Stimulated activated CD4-positive, alpha-beta T cell treated with anti-CD3 and anti-CD28 coated beads, Interleukin-4, amount 100 ng/mL, for 4 hours (primary cell): Measurements from ENCODE around the gene HNRNPD.
"Not testable (repeated sequence)": the region's sequence is repeated elsewhere in the genome, so short reads cannot be mapped to it uniquely, and the experiment has no call there.

Experiments used
- DNase-seq, 2 experiments: peaks; one replicate each; pipeline ENCODE4 v3.0.0-alpha.2; 2020

The HNRNPD gene, protein sequence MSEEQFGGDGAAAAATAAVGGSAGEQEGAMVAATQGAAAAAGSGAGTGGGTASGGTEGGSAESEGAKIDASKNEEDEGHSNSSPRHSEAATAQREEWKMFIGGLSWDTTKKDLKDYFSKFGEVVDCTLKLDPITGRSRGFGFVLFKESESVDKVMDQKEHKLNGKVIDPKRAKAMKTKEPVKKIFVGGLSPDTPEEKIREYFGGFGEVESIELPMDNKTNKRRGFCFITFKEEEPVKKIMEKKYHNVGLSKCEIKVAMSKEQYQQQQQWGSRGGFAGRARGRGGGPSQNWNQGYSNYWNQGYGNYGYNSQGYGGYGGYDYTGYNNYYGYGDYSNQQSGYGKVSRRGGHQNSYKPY

DNA sequence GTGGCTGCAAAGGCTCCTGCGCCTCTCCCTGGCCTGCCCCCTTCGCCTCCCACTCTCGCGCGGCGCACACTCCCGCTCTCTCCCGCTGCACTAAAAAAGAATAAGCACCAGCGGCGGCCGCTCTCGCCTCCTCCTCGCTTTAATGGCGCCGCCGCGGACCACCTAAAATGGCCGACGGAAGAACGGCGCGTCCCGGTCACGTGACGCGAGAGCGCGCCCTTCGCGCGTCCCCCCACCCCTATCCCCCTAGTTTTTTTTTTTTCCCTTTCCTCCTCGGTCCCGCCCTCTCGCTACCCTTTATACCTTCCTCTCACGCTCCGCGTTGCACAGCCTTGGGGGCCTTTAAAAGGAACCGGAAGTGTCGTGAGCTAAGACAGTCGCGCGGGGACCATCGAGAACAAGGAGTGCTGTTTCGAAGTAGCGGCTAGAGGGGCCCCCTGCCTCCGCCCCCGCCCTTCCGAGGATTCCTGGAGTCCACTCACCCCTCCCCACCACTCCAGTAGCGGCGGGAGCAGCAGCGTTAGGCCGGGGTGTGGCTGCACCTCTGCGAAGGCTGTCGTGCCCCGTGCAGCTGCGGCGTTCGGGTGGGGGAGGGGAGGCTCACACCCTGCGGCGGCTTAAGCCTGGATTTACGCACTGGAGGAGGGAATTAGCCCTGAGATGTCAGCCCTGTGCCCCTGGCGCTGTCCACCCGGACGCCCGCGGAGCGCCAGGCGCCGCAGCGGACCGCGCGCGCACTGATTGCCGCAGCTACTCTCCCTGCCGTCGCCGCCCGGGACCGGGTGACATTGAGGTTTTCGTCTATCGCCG, at the start of gene HNRNPD:
HNRNPD (minus strand) TSS at position 176 of the 810 bp plus-strand sequence. CDS start 313 bp downstream, outside the sequence.
- DNase-seq, result peak; percentile 87 to 93

DNA sequence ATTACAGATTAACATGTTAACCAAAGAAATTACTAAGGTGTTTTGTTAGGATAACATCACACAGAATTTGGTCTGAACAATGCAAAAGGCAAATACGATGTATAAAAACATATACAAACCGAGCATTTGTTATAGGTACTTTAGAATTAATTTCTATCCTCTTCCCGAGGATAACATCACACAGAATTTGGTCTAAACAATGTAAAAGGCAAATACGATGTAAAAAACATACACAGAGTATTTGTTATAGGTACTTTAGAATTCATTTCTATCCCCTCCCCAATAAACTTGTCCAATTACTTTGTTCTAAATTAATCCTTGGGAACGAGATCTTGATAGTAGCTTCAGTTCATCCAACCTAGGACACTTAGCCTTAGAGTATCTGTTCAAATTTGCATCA, 48.8 kb upstream of the HNRNPD start:
- no peak for DNase-seq

DNA sequence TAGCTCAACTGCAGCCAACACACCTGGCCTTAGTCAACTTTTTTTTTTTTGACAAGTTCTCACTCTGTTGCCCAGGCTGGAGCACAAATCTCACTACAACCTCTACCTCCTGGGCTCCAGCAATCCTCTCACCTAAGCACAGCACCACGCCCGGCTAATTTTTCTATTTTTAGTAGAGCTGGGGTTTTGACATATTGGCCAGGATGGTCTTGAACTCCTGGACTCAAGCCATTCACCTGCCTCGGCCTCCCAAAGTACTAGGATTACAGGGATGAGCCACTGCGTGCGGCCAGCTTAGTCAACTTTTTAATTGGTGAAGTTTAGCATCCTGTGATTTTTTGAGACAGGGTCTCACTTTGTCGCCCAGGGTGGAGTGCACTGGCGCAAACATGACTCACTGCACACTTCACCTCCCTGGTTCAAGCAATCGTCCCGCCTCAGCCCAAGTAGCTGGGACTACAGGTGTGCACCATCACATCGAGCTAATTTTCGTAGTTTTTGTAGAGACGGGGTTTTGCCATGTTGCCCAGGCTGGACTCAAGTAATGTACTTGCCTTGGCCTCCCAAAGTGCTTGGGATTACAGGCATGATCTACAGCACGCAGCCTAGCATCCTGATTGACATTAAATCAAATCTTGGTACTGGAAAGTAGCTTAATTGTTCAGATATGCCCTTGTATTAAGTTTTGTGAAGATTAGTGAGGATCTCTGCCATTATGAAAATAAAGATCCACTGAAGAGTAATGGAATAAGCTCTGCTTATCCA, 48.2 kb upstream of the HNRNPD start:
- no peak for DNase-seq

DNA sequence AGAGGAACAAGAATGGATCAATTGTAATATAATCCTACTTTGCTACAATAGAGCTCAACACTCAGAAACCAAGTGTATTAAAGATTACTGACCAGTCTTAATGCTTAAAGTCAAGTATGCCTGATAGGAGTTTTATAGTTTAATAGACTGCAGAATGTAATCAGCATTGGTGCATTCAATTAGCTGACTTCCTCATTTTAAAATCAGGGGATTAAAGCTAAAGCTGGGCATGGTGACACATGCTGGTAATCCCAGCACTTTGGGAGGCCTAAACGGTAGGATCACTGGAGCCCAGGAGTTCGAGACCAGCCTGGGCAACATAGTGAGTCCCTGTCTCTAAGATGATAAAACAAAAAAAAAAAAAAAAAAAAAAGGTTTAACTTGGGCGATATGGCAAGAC, 45.7 kb upstream of the HNRNPD start:
- DNase-seq, result no peak

DNA sequence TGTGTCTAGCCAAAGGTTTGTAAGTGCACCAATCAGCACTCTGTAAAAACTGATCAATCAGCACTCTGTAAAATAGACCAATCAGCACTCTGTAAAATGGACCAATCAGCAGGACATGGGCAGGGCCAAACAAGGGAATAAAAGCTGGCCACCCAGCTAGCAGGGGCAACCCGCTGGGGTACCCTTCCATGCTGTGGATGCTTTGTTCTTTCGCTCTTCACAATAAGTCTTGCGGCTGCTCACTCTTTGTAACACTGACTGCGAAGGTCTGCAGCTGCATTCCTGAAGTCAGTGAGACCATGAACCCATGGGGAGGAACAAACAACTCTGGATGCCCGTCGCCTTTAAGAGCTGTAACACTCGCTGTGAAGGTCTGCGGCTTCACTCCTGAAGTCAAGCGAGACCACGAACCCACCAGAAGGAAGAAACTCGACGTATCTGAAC, 42.2 kb upstream of the HNRNPD start:
- DNase-seq, result no peak

DNA sequence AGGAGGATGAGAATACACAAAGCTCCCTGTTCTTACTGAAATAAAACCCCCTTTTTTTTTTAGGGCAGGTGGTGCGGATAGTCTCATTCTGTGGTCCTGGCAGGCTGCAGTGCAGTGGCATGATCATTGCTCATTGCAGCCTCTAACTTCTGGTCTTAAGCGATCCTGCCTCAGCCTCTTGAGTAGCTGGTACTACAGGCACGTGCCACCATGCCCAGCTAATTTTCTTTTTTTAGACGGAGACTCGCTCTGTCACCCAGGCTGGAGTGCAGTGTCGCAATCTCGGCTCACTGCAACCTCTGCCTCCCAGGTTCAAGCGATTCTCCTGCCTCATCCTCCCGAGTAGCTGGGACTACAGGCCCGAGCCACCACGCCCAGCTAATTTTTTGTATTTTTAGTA, 41.3 kb upstream of the HNRNPD start:
- DNase-seq, result not testable (repeated sequence)

DNA sequence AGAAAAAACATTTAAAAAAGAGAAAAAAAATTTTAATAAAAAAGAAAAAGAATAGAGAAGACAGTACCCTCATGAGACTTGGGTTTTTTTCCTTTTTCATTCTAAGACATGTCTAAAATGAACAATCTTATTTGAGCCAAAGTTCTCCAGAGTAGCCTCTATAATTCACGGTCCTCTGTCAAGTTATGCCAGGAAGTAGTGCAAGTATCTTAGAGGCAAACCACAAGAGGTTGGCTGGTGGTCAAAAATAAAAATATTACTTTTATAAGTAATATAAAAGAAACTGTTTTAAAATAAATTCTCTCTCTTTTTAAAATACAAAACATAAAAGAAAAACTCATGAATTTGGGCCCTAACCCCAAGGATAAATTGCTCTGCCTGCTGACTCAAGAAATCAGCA, 29.9 kb upstream of the HNRNPD start:
- DNase-seq, result no peak

DNA sequence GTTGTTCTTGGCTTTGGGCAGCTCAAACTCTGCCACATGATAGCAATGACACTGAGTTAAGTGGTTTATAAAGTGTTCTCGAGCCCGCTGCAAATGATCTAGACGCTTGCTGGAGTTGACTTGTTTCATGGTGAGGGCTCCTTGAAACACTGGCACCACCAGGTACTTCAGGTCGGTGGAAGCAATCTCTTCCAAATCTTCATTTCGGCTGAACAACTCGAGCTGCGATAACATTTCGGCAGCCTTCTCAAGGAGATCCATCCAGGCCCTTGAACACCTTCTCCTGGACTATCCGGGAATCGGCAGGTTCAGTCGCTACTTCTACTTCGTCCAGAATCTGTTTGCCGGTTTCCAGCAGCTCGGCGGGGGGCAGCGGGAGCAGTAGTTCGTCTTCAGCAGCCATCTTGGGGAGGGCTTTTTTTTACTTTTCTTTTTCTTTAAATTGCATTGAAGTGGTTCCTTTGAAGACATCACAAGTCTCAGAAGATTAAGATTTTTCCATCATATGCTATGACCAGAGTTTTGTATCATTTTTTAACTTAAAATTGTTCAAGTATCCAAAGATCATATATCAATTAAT, 28.5 kb upstream of the HNRNPD start:
- DNase-seq, result no peak

DNA sequence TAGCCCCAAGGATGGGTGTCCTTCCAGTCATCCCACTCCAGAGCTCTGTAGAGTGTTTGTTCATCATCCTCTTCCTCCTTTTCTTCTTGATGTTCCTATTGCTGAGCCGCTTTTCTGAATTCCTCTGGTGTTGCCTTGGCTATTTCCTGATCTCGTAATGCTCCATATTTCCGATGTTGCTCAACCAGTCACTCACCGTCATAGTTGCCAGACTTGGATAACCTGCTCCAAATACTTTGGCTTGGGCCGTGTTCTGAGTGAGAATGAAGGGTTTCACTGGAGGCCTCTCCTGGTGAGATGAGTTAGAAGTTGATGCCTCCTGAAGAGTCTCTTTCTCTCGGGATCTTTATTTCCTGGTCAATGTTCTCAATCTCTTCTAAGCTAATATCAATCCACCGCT, 27.8 kb upstream of the HNRNPD start:
- no peak for DNase-seq

DNA sequence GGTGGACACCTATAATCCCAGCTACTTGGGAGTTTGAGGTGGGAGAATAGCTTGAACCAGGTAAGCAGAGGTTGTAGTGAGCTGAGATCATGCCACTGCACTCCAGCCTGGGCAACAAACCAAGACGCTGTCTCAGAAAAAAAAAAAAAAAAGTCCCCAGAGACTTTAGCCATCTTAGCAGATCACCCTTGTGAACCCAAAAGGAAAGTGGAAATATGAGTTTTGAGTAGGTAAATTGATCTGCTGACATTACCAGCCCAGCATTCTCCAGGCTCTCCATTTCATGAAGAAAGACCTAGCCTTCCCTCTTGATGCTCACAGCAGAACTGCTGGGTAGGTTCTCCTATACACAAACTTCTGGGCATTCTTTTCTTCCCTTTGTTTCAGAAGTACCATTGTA, 24.5 kb upstream of the HNRNPD start:
- no peak for DNase-seq

DNA sequence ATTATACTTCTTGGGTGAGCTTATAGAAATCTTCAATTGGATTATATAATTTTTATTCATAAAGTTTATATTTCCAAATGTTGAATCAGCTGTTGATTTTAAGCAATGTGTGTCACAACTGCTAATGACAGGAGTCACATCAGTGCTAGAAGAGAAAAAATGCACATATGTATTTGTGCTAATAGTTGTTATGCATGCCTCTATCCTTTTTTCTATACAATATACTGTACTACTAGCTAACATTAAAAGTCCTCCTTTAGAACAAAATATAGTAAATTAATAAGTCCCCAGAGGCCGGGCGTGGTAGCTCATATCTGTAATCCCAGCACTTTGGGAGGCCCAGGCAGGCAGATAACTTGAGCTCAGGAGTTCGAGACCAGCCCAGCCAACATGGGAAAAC, 23.7 kb upstream of the HNRNPD start:
- no peak for DNase-seq

DNA sequence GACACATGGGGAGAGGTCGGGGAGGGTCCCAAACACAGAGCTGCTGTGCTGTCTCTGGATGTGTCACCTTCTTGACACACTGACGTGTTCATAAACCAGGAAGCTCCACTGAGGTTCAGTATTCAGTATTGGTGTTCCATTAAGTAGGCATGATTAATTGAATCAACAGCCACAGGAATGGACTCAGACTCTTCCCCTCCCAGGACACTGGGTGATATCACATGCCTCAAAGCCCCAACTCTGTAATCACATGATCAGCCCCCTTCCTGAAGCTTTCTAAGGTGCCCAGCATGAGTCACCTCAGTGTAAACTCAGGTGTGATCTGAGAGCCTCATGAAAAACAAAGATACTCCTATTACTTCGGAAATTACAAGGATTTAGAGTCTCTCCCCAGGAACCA, 21.1 kb upstream of the HNRNPD start:
- DNase-seq, result no peak

DNA sequence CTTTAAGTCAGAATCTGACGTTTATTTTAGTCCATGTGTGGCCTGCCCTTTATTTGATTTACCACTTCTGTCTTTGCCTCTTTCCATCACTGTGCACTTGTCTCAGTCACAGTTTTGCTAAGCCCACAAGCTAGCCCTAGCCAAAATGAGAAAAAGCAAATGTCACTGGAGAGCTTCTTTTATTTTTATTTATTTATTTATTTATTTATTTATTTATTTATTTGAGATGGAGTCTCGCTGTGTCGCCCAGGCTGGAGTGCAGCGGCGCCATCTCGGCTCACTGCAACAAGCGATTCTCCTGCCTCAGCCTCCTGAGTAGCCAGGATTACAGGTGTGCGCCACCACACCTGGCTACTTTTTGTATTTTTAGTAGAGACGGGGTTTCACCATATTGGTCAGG, 16.3 kb upstream of the HNRNPD start:
- DNase-seq, result not testable (repeated sequence)

DNA sequence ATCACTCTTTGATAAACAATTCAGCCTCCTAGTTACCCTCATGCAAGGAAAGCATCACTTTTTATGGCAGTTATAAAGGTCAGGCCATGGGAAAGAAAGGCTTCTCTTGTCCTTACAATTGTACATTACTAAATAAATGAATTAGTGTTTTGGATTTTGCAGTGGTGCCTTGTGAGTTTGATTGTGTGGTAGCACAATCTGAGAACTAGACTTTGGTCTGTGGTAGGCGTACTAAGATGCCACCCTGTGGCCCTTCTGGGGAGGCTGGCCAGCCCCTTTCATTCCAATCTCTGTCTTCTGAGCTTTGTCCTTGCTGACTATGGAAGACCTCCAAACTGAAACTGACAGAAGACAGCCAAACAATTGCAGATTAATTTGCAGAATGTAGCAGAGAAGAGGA, 14.6 kb upstream of the HNRNPD start:
- no peak for DNase-seq

DNA sequence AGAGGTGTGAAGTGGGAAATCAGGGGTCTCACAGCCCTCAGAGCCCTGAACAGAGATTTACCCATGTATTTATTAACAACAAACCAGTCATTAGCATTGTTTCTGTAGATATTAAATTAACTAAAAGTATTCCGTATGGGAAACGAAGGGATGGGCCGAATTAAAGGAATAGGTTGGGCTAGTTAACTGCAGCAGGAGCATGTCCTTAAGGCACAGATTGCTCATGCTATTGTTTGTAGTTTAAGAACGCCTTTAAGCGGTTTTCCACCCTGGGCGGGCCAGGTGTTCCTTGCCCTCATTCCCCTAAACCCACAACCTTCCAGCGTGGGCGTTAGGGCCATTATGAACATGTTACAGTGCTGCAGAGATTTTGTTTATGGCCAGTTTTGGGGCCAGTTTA, 12.5 kb upstream of the HNRNPD start:
- DNase-seq, result not testable (repeated sequence)

DNA sequence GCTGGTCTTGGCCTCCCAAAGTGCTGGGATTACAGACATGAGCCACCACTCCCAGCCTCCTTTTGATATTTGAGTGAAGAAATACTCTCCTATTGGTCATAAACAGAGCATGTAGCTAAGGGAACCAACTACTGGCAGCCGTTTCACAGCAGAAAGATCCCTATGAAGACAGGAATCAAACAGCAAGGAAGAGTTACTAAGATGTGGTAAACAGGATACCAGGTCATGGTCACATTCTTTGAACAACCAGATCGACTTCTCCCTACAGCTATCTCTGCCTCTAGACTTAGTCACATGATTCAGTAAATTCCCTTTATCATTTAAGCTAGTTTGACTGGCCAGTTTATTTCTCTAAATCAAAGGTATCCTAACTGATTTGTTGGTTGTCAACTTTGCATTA, 9.0 kb upstream of the HNRNPD start:
- no peak for DNase-seq

DNA sequence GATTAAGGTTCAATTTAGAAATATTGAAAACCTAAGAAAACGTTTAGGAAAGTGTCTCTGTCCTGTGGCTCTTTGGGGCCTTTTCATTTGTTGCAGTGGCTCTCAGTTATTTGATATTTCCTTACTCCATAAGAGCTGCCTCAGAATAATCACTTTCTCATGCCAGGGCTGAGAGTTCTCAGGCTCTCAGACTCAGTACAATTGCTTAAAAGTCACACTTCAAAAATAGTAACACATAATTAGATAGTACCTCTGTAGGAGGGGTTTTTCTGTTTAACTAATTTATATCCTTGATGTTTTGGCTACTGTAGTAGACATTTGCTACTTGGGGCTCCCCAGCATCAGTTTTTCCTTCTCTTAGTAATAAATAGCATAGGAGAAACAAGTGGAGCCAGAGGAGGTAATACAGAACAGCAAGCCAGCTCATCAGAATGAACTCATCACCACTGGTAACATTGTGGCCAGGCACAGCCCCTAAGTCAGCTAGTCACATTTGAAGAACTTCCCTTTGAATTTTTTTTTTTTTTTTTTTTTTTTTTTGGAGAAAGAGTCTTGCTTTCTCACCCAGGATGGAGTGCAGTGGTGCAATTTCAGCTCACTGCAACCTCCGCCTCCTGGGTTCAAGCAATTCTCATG, 8.0 kb upstream of the HNRNPD start:
- no peak for DNase-seq

DNA sequence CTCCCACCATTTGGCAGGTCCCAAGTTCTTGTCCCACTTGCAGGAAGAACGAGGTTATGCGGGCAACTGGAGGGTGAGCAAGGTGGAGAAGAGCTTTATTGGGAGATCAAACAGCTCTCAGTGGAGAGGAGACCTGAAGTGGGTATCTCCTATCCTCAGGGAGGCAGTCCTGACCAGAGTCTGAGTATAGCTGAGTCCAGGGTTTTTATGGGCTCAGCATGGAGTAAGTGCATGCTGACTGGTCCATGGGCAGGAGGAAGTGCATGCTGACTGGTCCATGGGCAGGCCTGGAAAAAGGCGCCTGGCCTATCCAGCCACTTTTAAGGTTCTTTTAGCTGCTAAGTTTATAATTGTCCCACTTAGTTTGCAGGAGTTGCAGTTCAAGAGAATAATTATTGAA, 7.4 kb upstream of the HNRNPD start:
- no peak for DNase-seq

DNA sequence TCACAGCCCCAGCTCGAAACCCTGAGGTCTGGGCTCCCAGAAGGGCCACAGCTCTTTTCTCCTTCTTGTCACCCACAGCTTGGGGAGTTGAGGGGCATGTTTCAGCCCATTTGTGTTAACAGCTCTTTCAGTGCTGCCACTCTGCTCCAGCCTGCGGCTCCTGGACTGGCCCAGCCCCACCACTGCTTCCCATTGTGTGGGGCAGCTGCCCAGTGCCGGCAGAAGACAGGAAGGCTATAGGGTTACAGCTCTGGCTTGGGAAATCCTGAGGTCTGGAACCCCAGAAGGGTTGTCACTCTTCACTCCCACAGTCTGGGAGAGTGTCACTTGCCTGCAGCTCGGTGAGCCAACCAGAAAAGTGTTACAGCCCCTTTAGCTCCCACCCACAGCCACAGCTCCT, 7.0 kb upstream of the HNRNPD start:
- no peak for DNase-seq

DNA sequence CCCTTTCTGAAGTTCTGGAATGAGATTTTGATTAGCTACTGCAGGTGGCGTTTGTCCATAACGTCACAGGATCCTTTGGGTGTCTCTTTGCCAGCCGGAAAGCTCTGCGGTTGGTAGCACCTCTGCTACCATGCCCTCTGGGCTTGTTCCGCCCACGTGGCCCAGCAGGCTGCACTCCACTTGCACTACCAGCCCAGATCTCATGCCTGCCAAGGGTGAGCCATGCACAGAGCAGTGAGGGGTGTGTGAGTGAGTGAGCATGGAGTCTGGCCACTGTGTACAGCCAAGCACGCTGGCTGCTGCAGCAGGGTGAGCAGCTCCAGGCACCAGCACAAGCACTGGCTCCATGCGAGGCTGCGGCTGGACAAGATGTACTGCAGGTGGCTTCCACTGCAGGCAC, 6.6 kb upstream of the HNRNPD start:
- no peak for DNase-seq

DNA sequence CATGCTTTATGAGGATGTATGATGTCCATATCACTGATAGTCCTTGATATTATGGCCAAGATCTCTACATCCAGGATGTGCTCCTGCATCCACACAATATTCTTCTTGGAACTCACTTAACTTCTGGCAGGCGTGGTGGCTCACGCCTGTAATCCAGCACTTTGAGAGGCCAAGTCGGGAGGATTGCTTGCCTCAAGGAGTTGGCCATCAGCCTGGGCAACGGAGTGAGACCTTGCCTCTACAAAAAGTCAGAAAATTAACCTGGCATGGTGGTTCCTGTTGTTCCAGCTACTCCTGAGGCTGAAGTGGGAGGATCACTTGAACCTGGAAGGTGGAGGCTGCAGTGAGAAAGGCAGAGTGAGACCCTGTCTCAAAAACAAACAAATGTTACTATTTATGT, 2.3 kb upstream of the HNRNPD start:
- DNase-seq, result no peak

DNA sequence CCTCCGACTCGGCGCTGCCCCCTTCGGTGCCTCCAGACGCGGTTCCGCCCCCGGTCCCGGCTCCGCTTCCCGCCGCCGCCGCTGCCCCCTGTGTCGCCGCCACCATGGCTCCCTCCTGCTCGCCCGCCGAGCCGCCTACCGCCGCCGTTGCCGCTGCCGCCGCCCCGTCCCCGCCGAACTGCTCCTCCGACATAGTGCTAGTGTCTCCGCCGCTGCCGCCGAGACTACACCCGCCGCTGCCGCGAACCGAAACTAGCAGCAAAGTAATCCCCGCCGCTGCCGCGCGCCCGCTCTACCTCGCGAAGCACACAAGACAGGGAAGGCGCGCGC, 340 bp downstream of the HNRNPD start:
- DNase-seq, result no peak
